Epithelial cell of esophagus (primary cell): ENCODE measurements around the gene ALPP.
"Not testable (repeated sequence)": the region's sequence is repeated elsewhere in the genome, so short reads cannot be mapped to it uniquely, and the experiment has no call there.

ENCODE experiments used
- DNase-seq: peaks from one replicate; pipeline ENCODE4 v3.0.0; 2010; ENCODE audit warnings: low read depth
- H3K4me3 ChIP-seq: 2 replicates; pipeline ENCODE4 v1.5.1; 2011; ENCODE audit warnings: mild to moderate bottlenecking, low read length, control low read depth
- CTCF ChIP-seq: IDR thresholded peaks from 2 replicates; pipeline ENCODE4 v1.5.1; 2011; ENCODE audit warnings: low read depth, mild to moderate bottlenecking, low read length, control low read depth, inconsistent platforms; ENCODE audit not compliant: insufficient read depth; ENCODE audit errors: missing control alignments

Gene ALPP

GRCh38 chr2:232418466-232419244 is 40.1 kb downstream of the ALPP start:
- TF ChIP-seq CTCF: no peak
- DNase-seq: peak; percentile 58
- H3K4me3 ChIP-seq: no peak overlapping the region

DNA sequence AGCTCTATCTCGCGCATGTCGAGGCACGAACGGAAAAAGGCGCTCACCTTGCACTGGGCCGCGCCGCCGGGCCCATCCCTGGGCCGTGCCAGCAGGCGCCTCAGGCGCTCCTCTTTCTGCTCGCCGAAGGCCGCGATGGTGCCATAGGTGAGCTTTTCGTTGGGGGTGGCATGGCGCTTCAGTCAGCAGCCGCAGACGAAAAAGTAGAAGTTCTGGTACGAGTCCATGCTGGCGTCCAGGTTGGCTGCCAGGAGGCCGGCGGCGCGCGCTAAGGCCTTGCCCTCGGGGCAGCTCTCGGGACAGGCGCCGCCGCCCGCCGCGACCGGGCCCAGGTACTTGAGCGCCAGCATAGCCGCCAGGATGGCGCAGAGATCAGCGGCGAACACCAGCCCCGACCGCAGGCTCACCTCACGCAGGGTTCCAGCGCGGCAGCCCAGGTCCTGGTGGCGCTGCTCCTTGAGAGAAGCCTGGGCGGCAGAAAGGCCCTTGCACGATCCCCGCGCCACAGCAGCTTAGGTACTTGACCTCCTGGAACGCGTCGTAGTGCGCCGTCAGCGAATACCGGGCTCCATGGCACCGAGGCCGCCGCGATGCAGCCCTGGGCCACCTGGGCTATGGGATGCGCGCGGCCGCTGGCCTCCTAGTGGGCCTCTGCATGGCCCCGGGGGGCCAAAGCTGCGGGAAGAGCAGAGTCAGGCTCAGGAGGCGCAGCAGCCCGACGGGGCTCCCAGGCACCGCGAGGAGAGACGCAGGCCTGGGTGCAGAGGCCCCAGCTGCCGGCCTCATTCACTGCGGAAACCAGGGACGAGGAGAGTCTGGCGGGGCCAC is 40.9 kb downstream of the ALPP start:
- H3K4me3 ChIP-seq: no peak overlapping the region
- no peak for TF ChIP-seq CTCF
- DNase-seq: peak; percentile 14

DNA sequence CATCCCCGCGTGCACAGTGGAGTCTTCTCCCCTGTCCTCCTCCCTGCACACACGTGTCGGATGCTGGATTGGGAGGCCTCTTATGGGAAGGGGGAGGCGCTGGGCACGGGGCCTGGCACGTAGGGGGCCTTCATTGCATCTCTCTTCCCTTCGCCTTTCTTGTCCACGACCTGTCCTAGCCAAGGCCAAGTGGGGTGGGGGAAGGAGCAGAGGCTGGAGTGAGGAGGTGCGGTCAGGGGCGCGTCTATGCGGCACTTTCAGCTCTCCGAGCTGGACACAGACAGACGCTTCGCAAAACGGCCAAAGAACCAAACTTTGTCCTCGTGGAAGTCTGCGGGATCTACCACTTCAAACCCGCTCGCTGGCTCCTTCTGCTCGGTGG is 41.5 kb downstream of the ALPP start:
- DNase-seq: no peak
- TF ChIP-seq CTCF: no peak
- H3K4me3 ChIP-seq: no peak overlapping the region

DNA sequence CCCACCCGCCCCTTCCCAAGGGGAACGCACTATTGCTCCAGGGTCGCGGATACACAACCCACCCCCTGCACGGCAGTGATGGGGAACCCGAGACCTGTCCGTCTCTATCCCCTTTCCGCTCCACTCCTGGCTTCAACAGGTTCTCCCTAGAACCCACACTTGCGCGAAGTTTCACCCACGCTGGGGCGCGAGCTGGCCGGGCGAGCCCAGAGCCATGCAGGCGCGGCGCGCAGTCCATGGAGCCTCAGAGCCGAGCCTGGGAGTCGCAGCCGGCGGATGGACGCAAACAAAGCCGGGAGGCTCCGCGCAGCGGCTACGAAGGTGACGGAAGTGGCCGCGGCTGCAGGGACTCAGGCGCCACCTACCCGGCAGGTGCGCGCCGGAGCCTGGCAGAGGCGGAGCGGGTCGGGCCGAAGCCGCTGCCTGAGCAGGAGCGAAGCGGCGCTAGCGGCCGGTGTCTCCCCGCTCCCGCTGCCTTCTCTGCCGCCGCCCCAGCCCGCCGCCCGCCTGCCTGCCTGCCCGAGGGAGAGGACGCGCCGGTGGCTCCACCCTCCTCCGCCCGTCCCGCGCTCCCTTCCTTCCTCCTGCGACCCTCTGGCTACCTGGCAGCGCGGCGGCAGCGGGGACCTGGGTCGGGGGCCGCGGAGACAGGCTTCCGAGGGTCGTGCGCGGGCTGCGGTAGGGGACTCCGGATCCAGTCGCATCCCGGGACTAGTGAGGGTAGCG is 42.1 kb downstream of the ALPP start:
- no peak for TF ChIP-seq CTCF
- no peak overlapping the region for H3K4me3 ChIP-seq
- DNase-seq: peak; percentile 35

- DNase-seq: no peak
- no peak overlapping the region for H3K4me3 ChIP-seq
- no peak for TF ChIP-seq CTCF
Measured at GRCh38 chr2:232421189-232421785, 42.7 kb downstream of the ALPP start.

DNA sequence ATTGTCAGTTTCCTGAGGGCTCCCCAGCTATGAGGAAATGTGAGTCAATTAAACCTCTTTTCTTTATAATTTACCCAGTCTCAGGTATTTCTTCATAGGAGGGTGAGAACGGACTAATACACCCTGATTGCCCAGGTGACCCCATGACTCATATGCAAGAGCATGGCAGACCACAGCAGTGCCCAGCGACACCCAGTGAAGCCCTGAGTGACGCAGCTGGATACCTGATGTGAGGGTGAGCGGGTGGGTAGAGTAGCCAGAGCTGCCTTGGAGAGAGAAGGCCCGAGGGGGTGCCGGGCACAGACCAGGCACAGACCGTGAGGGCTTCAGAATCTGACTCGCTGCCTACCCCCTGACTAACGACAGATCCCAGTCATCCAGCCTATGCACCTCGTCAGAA is 43.5 kb downstream of the ALPP start:
- H3K4me3 ChIP-seq: no peak overlapping the region
- no peak for TF ChIP-seq CTCF
- no peak for DNase-seq

- H3K4me3 ChIP-seq, DNase-seq: not testable (repeated sequence)
Measured at GRCh38 chr2:232422996-232423395, 44.4 kb downstream of the ALPP start.

DNA sequence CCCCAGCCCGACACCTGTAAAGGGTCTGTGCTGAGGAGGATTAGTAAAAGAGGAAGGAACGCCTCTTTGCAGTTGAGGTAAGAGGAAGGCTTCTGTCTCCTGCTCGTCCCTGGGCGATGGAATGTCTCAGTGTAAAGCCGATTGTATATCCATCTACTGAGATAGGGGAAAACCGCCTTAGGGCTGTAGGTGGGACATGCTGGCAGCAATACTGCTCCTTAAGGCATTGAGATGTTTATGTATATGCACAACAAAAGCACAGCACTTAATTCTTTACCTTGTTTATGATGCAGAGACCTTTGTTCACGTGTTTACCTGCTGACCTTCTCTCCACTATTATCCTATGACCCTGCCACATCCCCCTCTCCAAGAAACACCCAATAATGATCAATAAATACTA is 44.9 kb downstream of the ALPP start:
- DNase-seq: not testable (repeated sequence)

More for the DNA sequence above, 44.9 kb downstream of the ALPP start:
- not testable (repeated sequence) for H3K4me3 ChIP-seq
